HG02759 (cell line): Measurements from ENCODE around the gene PHGDH.

Experiments
- ATAC-seq: cut with Tn5 transposase; IDR thresholded peaks from one replicate; pipeline ENCODE4 v1.9.1; 2021; ENCODE audit warnings: mild to moderate bottlenecking, moderate library complexity; ENCODE audit not compliant: unreplicated experiment

The PHGDH gene

GRCh38 chr1:119731060-119731459 is 19.3 kb downstream of the PHGDH start:
- ATAC-seq = no peak

GRCh38 chr1:119731741-119732430 is 20.2 kb downstream of the PHGDH start:
- no peak for ATAC-seq

GRCh38 chr1:119732465-119733168 is 20.9 kb downstream of the PHGDH start:
- no peak for ATAC-seq

- no peak for ATAC-seq
Observed at GRCh38 chr1:119733754-119734153, 22.0 kb downstream of the PHGDH start.

GRCh38 chr1:119735217-119735616 is 23.5 kb downstream of the PHGDH start:
- ATAC-seq = no peak

- no peak for ATAC-seq
Observed at GRCh38 chr1:119736649-119737039, 24.9 kb downstream of the PHGDH start.

- no peak for ATAC-seq
Observed at GRCh38 chr1:119737040-119737682, 25.4 kb downstream of the PHGDH start.

- no peak for ATAC-seq
Observed at GRCh38 chr1:119738100-119738720, 26.5 kb downstream of the PHGDH start.

GRCh38 chr1:119739150-119739549 is 27.4 kb downstream of the PHGDH start:
- no peak for ATAC-seq

GRCh38 chr1:119740261-119740660 is 28.5 kb downstream of the PHGDH start:
- no peak for ATAC-seq

GRCh38 chr1:119740896-119741780 is 29.4 kb downstream of the PHGDH start:
- ATAC-seq = no peak

GRCh38 chr1:119742202-119742601 is 30.5 kb downstream of the PHGDH start:
- no peak for ATAC-seq

- ATAC-seq = no peak
Observed at GRCh38 chr1:119742677-119743076, 30.9 kb downstream of the PHGDH start.

GRCh38 chr1:119743308-119743707 is 31.6 kb downstream of the PHGDH start:
- no peak for ATAC-seq

GRCh38 chr1:119743776-119744597 is 32.3 kb downstream of the PHGDH start:
- peak; percentile 79 for ATAC-seq

- ATAC-seq = peak; percentile 5
Observed at GRCh38 chr1:119744598-119744942, 32.8 kb downstream of the PHGDH start.

GRCh38 chr1:119745034-119745433 is 33.3 kb downstream of the PHGDH start:
- ATAC-seq = no peak

GRCh38 chr1:119747451-119747850 is 35.7 kb downstream of the PHGDH start:
- no peak for ATAC-seq

- no peak for ATAC-seq
Observed at GRCh38 chr1:119748040-119748439, 36.3 kb downstream of the PHGDH start.

- ATAC-seq = no peak
Observed at GRCh38 chr1:119752592-119752991, 40.9 kb downstream of the PHGDH start.
